Spleen (tissue), 11 donors: ENCODE measurements around the gene SLC18A3. TPM values are rescaled to one million over a fixed set of nuclear protein-coding genes. Genes with fewer than 3 reads are reported as not detected.

Experiments
- DNase-seq: peaks from one replicate; pipeline ENCODE4 v3.0.0-alpha.2; 2020
- H3K27ac ChIP-seq, 8 donors: fragments of 200-600 bp; sonication (generic) in 7 of 8; 1 replicate in 4 of 8; 2 replicates in 4 of 8; pipeline versions ENCODE4 v1.5.0 to v1.8.0; 2016 to 2021; ENCODE audit warnings: inconsistent platforms in 4 of 8, mild to moderate bottlenecking in 4 of 8, moderate library complexity in 1 of 8
- H3K27me3 ChIP-seq, 7 donors: fragments of 200-600 bp; sonication (generic) in 6 of 7; replicated peaks in 1 of 7; 1 replicate in 4 of 7; 2 replicates in 3 of 7; pipeline versions ENCODE4 v1.5.0 to v1.8.0; 2016 to 2021; ENCODE audit warnings: inconsistent platforms in 3 of 7, mild to moderate bottlenecking in 1 of 7
- H3K36me3 ChIP-seq, 6 donors: fragments of 200-600 bp; sonication (generic) in 5 of 6; 1 replicate in 4 of 6; 2 replicates in 2 of 6; pipeline versions ENCODE4 v1.5.0 to v1.8.0; 2016 to 2021; ENCODE audit warnings: inconsistent platforms in 2 of 6
- H3K4me1 ChIP-seq, 6 donors: fragments of 200-600 bp; sonication (generic) in 5 of 6; 1 replicate in 3 of 6; 2 replicates in 3 of 6; pipeline versions ENCODE4 v1.5.0 to v1.8.0; 2016 to 2021; ENCODE audit warnings: inconsistent platforms in 3 of 6
- H3K4me3 ChIP-seq, 8 donors: fragments of 200-600 bp; sonication (generic) in 7 of 8; 1 replicate in 4 of 8; 2 replicates in 4 of 8; pipeline versions ENCODE4 v1.5.0 to v1.8.0; 2016 to 2021; ENCODE audit warnings: inconsistent platforms in 4 of 8, mild to moderate bottlenecking in 4 of 8, moderate library complexity in 2 of 8
- H3K9me3 ChIP-seq, 8 donors: fragments of 200-600 bp; sonication (generic) in 7 of 8; 1 replicate in 4 of 8; 2 replicates in 4 of 8; pipeline versions ENCODE4 v1.5.0 to v1.8.0; 2016 to 2021; ENCODE audit warnings: inconsistent platforms in 4 of 8
- POLR2A ChIP-seq, 3 donors: fragments of 450-650 bp; IDR thresholded peaks; one replicate each; pipeline ENCODE4 v1.5.1; 2017; ENCODE audit warnings: antibody characterized with exemption in 3 of 3, mild to moderate bottlenecking in 1 of 3
- POLR2AphosphoS5 ChIP-seq, 3 donors: sonication (generic); formaldehyde crosslinking; IDR thresholded peaks; one replicate each; pipeline ENCODE4 v1.5.1; 2017; ENCODE audit warnings: antibody characterized with exemption in 3 of 3
- WGBS, 5 donors: extraction: QIAGEN DNeasy Blood & Tissue Kit in 3 of 5; methylation state at CpG; one replicate each; pipeline versions ENCODE4 v1.1.5 to v1.1.7; 2013 to 2018; 5-methylcytosine and 5-hydroxymethylcytosine counted together
- intact Hi-C: fragments of 100-400 bp; cut with DNase I; formaldehyde crosslinking; loops from one replicate; pipeline ENCODE4 v1.15.0; 2023; ENCODE audit warnings: low total_unique reads
- polyA plus RNA-seq, 3 donors: library from polyadenylated mRNA; stranded (reverse); fragments of 200-250 nt; gene quantifications; one replicate each; pipeline ENCODE4 v1.2.1, GENCODE V29; 2013
- total RNA-seq, 7 donors: library from RNA; depleted of rRNA in 3 of 7; stranded (reverse); fragments of >200 nt in 3 of 7; fragmentation: NEBNext Ultra II Directional in 4 of 7; extraction: Animal tissue kit (Norgen Biotek cat#: 25700) in 4 of 7; gene quantifications; one replicate each; pipeline versions ENCODE4 v1.1.0 to v1.2.1, GENCODE V29; 2016 to 2021
- TF ChIP-seq, protein P1 (sequence below), 11 experiments: fragments of 200-600 bp in 7 of 11; fragments of 450-650 bp in 4 of 11; sonication (generic) in 4 of 11; IDR thresholded peaks in 8 of 11; conservative IDR thresholded peaks in 3 of 11; 1 replicate in 7 of 11; 2 replicates in 4 of 11; pipeline versions ENCODE4 v1.4.0 to v1.8.0; 2016 to 2021; ENCODE audit warnings: antibody characterized with exemption in 11 of 11, inconsistent platforms in 4 of 11, mild to moderate bottlenecking in 1 of 11
- donor health status: healthy with polysubstance abuse.
- donor health status: DM: no; HTN: no; CAD: no; lungs with moderate emphysema.
- donor health status: DM: no; HTN: no; CAD: no.
- donor health status: Bipolar disorder and iron deficiency.
- donor health status: healthy.
- donor health status: DM: no; HTN: no; CAD: no.
- donor health status: DM: yes; HTN: yes; CAD: no.

SLC18A3 gene
- total and polyA plus RNA-seq, 10 donors = not detected

GRCh38 chr10:49643241-49644034, 33.3 kb downstream of the SLC18A3 start:
- peak; percentile 54 for DNase-seq
- TF ChIP-seq, protein P1, sequence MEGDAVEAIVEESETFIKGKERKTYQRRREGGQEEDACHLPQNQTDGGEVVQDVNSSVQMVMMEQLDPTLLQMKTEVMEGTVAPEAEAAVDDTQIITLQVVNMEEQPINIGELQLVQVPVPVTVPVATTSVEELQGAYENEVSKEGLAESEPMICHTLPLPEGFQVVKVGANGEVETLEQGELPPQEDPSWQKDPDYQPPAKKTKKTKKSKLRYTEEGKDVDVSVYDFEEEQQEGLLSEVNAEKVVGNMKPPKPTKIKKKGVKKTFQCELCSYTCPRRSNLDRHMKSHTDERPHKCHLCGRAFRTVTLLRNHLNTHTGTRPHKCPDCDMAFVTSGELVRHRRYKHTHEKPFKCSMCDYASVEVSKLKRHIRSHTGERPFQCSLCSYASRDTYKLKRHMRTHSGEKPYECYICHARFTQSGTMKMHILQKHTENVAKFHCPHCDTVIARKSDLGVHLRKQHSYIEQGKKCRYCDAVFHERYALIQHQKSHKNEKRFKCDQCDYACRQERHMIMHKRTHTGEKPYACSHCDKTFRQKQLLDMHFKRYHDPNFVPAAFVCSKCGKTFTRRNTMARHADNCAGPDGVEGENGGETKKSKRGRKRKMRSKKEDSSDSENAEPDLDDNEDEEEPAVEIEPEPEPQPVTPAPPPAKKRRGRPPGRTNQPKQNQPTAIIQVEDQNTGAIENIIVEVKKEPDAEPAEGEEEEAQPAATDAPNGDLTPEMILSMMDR (IDR thresholded peaks at IDR 0.05 in 8 of 11, conservative IDR thresholded peaks at IDR 0.05 in 3 of 11) = no peak
- TF ChIP-seq POLR2A (IDR thresholded peaks at IDR 0.05) = no peak
- Histone ChIP-seq H3K36me3 (no peaks in the 10 kb centered on the region), H3K27me3 (peaks cover 0 to 67% (median 16%) of the 10 kb centered on the region in 7 donors), H3K4me1 (no peaks in the 10 kb centered on the region), H3K9me3 (no peaks in the 10 kb centered on the region), H3K27ac (no peak overlapping the region), H3K4me3 (no peak overlapping the region)
- intact Hi-C loops = no loop called here
- 82 to 91% (median 89%) methylated on average over 4 to 5 of the region's 5 CpGs for WGBS, 5 donors

DNA sequence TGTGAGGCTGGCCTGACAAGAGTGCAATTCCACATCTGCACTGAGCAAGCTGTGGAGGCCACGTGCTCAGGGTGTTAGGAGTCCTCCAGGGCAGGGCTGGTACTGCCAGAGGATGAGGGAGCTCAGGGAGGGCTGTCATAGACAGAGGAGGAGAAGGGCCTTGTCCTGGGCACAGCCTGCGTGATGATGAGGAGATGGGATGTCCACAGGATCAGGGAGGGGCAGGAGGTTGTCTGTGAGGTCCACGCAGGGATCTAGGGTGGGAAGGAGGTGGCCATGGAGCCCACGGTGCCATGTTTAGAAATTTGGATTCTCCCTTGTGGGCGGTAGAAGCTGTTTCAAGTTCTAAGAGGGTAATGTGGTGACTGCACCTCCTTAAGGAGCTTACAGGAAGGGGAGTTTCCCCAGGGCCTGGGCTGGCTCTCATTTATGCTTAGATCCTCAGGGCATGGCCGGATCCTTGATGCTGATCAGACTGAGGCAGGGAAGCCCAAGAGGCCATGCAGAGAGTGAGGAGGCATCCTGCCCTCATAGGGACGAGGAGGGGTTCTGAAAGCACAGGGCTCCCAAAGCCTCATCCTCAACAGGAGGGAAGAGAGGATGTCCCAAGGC, 34.0 kb downstream of the SLC18A3 start:
- Histone ChIP-seq H3K9me3 (no peaks in the 10 kb centered on the region), H3K4me1 (peaks cover 0 to 3% (median under 1%) of the 10 kb centered on the region in 6 donors), H3K36me3 (no peaks in the 10 kb centered on the region), H3K27ac (no peak overlapping the region), H3K4me3 (no peak overlapping the region), H3K27me3 (peaks cover 0 to 67% (median 16%) of the 10 kb centered on the region in 7 donors)
- intact Hi-C loops = no loop called here
- peak; percentile 2 for DNase-seq
- WGBS, 5 donors = 71 to 85% (median 78%) methylated on average over 7 of the region's 7 CpGs
- TF ChIP-seq, protein P1 (IDR thresholded peaks at IDR 0.05 in 8 of 11, conservative IDR thresholded peaks at IDR 0.05 in 3 of 11) = no peak
- TF ChIP-seq POLR2AphosphoS5 (IDR thresholded peaks at IDR 0.05) = no peak
- no peak for TF ChIP-seq POLR2A (IDR thresholded peaks at IDR 0.05)

GRCh38 chr10:49645417-49645816, 35.3 kb downstream of the SLC18A3 start:
- WGBS, 5 donors = 66 to 83% (median 70%) methylated on average over 4 to 8 of the region's 8 CpGs
- peak; percentile 53 for DNase-seq
- H3K36me3 ChIP-seq = no peaks in the 10 kb centered on the region
- no peak for TF ChIP-seq POLR2AphosphoS5 (IDR thresholded peaks at IDR 0.05)
- no peak for TF ChIP-seq POLR2A (IDR thresholded peaks at IDR 0.05)
- intact Hi-C loops = no loop called here
- H3K27ac ChIP-seq = no peak overlapping the region
- peaks cover 0 to 8% (median 3%) of the 10 kb centered on the region in 6 donors for H3K4me1 ChIP-seq
- H3K4me3 ChIP-seq = no peak overlapping the region
- H3K27me3 ChIP-seq = peaks cover 0 to 66% (median 16%) of the 10 kb centered on the region in 7 donors
- H3K9me3 ChIP-seq = no peaks in the 10 kb centered on the region

- no peak overlapping the region for H3K4me3 ChIP-seq
- TF ChIP-seq, protein P1 (IDR thresholded peaks at IDR 0.05 in 8 of 11, conservative IDR thresholded peaks at IDR 0.05 in 3 of 11) = no peak
- TF ChIP-seq POLR2A (IDR thresholded peaks at IDR 0.05) (no peak), POLR2AphosphoS5 (IDR thresholded peaks at IDR 0.05) (no peak)
- peak; percentile 67 for DNase-seq
- H3K27ac ChIP-seq = no peak overlapping the region
- no peaks in the 10 kb centered on the region for H3K36me3 ChIP-seq
- peaks cover 0 to 8% (median 3%) of the 10 kb centered on the region in 6 donors for H3K4me1 ChIP-seq
- 85 to 93% (median 89%) methylated on average over 8 to 22 of the region's 22 CpGs for WGBS, 5 donors
- H3K27me3 ChIP-seq = peaks cover 0 to 62% (median 16%) of the 10 kb centered on the region in 7 donors
- intact Hi-C loops = no loop called here
- H3K9me3 ChIP-seq = no peaks in the 10 kb centered on the region
These were observed 36.1 kb downstream of the SLC18A3 start for GRCh38 chr10:49645871-49646870.
